Nephron progenitor cell (in vitro differentiated cells): Measurements from ENCODE around the gene WNT1.

Experiments
- DNase-seq: peaks from one replicate; pipeline ENCODE4 v3.0.0; 2021
- H3K27ac Mint-ChIP-seq: 2 replicates; pipeline ENCODE4 v1.8.0; 2021; ENCODE audit warnings: mild to moderate bottlenecking, moderate library complexity, mixed read lengths
- H3K27me3 Mint-ChIP-seq: 2 replicates; pipeline ENCODE4 v1.8.0; 2021; ENCODE audit warnings: mild to moderate bottlenecking, low read depth, mixed read lengths; ENCODE audit not compliant: poor library complexity
- H3K36me3 Mint-ChIP-seq: 2 replicates; pipeline ENCODE4 v1.8.0; 2021; ENCODE audit warnings: low read depth, mixed read lengths
- H3K4me1 Mint-ChIP-seq: 2 replicates; pipeline ENCODE4 v1.8.0; 2021; ENCODE audit warnings: mixed read lengths
- H3K4me3 Mint-ChIP-seq: 2 replicates; pipeline ENCODE4 v1.8.0; 2021; ENCODE audit warnings: mild to moderate bottlenecking, moderate library complexity, mixed read lengths
- H3K9me3 Mint-ChIP-seq: 2 replicates; pipeline ENCODE4 v1.8.0; 2021; ENCODE audit warnings: mild to moderate bottlenecking, moderate library complexity, mixed read lengths
- TF ChIP-seq, protein P1 (sequence below): fragments of 200-600 bp; sonication (generic); IDR thresholded peaks from 2 replicates; pipeline ENCODE4 v1.5.0; 2021; ENCODE audit warnings: antibody characterized with exemption

WNT1 gene

DNA sequence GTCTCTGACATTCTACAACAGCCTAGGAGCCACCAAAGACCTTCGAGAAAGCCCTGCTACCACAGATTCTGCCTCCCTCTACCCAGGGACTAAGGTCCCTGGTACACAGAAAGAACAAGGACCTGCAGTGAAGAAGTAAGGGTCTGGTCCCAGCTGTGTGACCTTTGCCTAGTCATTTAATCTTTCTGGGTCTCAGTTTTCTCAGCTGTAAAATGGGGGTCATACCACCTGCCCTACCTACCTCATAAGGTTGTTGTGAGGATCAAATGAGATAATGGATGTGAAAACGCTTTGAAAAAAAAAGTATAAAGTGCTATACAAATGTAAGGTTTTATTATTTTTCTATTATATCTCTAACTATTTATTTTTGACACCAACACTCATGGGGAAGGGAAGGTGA, 45.7 kb downstream of the WNT1 start:
- DNase-seq = no peak
- H3K27ac Mint-ChIP-seq = no peak overlapping the region
- H3K36me3 Mint-ChIP-seq = peaks cover 59% of the 10 kb centered on the region
- no peaks in the 10 kb centered on the region for H3K27me3 Mint-ChIP-seq
- H3K4me3 Mint-ChIP-seq = no peak overlapping the region
- no peaks in the 10 kb centered on the region for H3K9me3 Mint-ChIP-seq
- TF ChIP-seq, protein P1, sequence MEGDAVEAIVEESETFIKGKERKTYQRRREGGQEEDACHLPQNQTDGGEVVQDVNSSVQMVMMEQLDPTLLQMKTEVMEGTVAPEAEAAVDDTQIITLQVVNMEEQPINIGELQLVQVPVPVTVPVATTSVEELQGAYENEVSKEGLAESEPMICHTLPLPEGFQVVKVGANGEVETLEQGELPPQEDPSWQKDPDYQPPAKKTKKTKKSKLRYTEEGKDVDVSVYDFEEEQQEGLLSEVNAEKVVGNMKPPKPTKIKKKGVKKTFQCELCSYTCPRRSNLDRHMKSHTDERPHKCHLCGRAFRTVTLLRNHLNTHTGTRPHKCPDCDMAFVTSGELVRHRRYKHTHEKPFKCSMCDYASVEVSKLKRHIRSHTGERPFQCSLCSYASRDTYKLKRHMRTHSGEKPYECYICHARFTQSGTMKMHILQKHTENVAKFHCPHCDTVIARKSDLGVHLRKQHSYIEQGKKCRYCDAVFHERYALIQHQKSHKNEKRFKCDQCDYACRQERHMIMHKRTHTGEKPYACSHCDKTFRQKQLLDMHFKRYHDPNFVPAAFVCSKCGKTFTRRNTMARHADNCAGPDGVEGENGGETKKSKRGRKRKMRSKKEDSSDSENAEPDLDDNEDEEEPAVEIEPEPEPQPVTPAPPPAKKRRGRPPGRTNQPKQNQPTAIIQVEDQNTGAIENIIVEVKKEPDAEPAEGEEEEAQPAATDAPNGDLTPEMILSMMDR = no peak
- H3K4me1 Mint-ChIP-seq = peaks cover 12% of the 10 kb centered on the region

DNA sequence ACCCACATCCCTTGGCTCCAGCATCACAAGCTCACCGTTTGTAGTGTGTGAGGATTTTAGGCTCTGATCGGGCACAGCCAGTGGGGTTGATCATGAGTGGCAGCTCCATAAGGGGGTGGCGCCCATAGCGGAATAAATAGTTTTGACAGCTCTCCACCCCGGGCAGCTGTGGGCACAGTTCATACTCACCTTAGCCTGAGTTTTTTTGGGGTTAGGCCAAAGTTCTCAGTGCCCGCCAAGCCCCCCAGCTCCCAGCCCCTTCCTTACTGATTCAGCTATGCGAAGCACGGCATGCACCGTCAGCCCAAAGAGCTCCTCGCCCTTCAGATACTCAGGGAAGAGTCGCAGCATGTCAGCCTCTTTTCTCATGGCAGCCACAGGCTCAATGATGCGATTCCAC, 46.4 kb downstream of the WNT1 start:
- Mint-ChIP-seq H3K4me1 (peaks cover 5% of the 10 kb centered on the region), H3K27me3 (no peaks in the 10 kb centered on the region), H3K36me3 (peaks cover 65% of the 10 kb centered on the region), H3K9me3 (no peaks in the 10 kb centered on the region), H3K27ac (no peak overlapping the region), H3K4me3 (no peak overlapping the region)
- no peak for DNase-seq
- TF ChIP-seq, protein P1 = no peak

DNA sequence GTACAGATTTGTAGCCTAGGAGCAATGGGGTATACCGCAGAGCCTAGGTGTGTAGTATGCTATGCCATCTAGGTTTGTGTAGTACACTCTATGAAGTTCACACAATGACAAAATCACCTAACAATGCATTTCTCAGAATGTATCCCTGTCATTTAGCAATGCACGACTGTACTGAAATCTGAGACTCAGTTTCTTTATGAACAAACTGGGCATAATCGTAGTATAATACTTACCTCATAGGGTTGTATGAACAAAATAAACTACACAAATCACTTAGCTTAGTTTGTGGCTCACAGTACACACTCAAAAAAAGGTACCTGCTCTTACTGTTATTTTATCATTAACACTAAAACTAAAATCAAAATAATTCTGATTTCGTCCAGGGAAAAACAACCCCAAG, 47.3 kb downstream of the WNT1 start:
- Mint-ChIP-seq H3K36me3 (peaks cover 70% of the 10 kb centered on the region), H3K4me3 (no peak overlapping the region), H3K9me3 (no peaks in the 10 kb centered on the region), H3K4me1 (no peaks in the 10 kb centered on the region), H3K27me3 (no peaks in the 10 kb centered on the region), H3K27ac (peak overlapping the region; percentile 70)
- no peak for DNase-seq
- TF ChIP-seq, protein P1 = no peak

DNA sequence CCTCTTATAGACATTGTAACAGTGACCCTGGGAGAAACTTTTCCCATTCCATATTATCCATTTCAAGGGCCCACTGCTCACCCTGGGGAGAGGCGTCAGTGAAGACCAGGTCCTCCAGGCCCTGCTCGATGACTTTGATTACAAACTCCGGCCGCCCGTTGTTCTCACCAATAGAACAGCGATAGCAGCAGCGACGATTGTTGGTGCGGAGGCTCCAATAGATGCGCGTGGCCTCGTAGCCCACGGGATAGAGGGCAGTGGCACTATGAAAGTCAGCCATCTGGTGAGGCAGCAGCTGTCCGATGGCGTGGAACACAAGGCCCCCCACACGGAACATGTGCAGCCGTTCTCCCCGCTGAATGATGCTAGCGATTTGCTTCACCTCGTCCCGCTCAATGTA, 48.0 kb downstream of the WNT1 start:
- peak overlapping the region; percentile 70 for H3K27ac Mint-ChIP-seq

DNA sequence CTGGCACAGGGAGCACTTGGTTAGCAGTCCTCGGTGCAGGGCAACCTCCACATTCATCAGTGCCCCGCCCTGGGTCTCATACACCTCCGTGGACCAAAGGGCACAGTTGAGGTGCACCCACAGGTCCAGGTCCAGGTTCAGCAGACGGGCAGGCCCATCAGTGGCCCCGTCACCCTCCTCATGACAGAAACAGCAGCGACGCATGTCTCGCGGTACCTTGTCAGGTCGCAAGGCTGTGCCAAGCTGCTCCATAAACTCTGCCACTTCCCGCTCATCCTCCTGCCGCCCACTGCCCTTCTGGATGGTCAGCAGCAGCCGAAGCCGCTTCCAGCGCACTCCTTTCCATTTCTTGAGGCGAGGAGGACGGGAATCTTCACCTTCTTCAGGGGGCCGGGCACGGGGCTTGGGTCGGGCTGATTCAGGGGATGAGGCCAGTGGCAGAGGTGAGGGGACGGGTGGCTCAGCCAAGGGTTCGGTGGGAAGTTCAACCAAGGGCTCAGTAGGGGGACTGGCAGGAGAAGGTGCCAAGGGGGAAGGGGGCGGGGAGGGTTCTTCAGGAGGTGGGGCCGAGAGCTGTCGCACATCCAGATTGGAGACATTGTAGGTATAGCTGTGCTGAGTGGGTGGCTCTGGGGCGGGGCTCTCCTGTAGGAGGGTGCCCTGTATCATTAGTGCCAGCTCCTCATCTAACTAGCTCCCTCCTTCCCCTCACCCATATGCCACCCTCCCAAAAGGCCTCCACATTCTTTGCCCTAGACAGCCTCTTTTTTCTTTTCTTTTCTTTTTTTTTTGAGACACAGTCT, 48.8 kb downstream of the WNT1 start:
- no peak overlapping the region for H3K27ac Mint-ChIP-seq
- H3K36me3 Mint-ChIP-seq = peaks cover 72% of the 10 kb centered on the region
- no peaks in the 10 kb centered on the region for H3K9me3 Mint-ChIP-seq
- H3K4me3 Mint-ChIP-seq = no peak overlapping the region
- no peaks in the 10 kb centered on the region for H3K27me3 Mint-ChIP-seq
- TF ChIP-seq, protein P1 = no peak
- DNase-seq = no peak
- H3K4me1 Mint-ChIP-seq = no peaks in the 10 kb centered on the region

More for the DNA sequence above, 48.0 kb downstream of the WNT1 start:
- no peaks in the 10 kb centered on the region for H3K4me1 Mint-ChIP-seq
- no peaks in the 10 kb centered on the region for H3K9me3 Mint-ChIP-seq
- TF ChIP-seq, protein P1 = no peak
- peaks cover 73% of the 10 kb centered on the region for H3K36me3 Mint-ChIP-seq
- no peak for DNase-seq
- no peak overlapping the region for H3K4me3 Mint-ChIP-seq
- H3K27me3 Mint-ChIP-seq = no peaks in the 10 kb centered on the region
